HG03108 (cell line): ENCODE measurements around the gene PLEKHM1.
A peak's percentile ranks its signal among the peaks of the same experiment; 100 is the strongest.
"Not testable (repeated sequence)": the region's sequence is repeated elsewhere in the genome, so short reads cannot be mapped to it uniquely, and the experiment has no call there.

Experiments
- ATAC-seq: cut with Tn5 transposase; IDR thresholded peaks from one replicate; pipeline ENCODE4 v1.9.1; 2021; ENCODE audit warnings: moderate library complexity; ENCODE audit not compliant: unreplicated experiment

The PLEKHM1 gene

GRCh38 chr17:45443371-45444260 lies 46.9 kb downstream of the PLEKHM1 start:
- ATAC-seq: not testable (repeated sequence)

- no peak for ATAC-seq
Observed at GRCh38 chr17:45441526-45442310, 48.8 kb downstream of the PLEKHM1 start.

- ATAC-seq: peak; percentile 69
Observed at GRCh38 chr17:45440839-45441515, 49.5 kb downstream of the PLEKHM1 start.

GRCh38 chr17:45440161-45440778 lies 50.3 kb downstream of the PLEKHM1 start:
- ATAC-seq: no peak

- ATAC-seq: no peak
Observed at GRCh38 chr17:45438931-45439610, 51.5 kb downstream of the PLEKHM1 start.

GRCh38 chr17:45437465-45438283 lies 52.8 kb downstream of the PLEKHM1 start:
- ATAC-seq: no peak

GRCh38 chr17:45436625-45437464 lies 53.7 kb downstream of the PLEKHM1 start:
- ATAC-seq: no peak

- ATAC-seq: no peak
Observed at GRCh38 chr17:45436161-45436560, 54.4 kb downstream of the PLEKHM1 start.

- ATAC-seq: no peak
Observed at GRCh38 chr17:45435481-45435880, 55.0 kb downstream of the PLEKHM1 start.

GRCh38 chr17:45433159-45433535 lies 57.4 kb downstream of the PLEKHM1 start:
- no peak for ATAC-seq

- no peak for ATAC-seq
Observed at GRCh38 chr17:45432405-45433158, 57.9 kb downstream of the PLEKHM1 start, which contains the start of gene ARHGAP27. TSS of gene ARHGAP27 (minus strand) at chr17:45432870. CDS start at chr17:45430279, 2,591 bp downstream.

GRCh38 chr17:45431531-45432404 lies 58.8 kb downstream of the PLEKHM1 start:
- peak; percentile 68 for ATAC-seq

- peak; percentile 13 for ATAC-seq
Observed at GRCh38 chr17:45430738-45431530, 59.6 kb downstream of the PLEKHM1 start.

GRCh38 chr17:45430006-45430737 lies 60.3 kb downstream of the PLEKHM1 start:
- no peak for ATAC-seq

GRCh38 chr17:45429339-45430005 lies 61.0 kb downstream of the PLEKHM1 start:
- no peak for ATAC-seq
